ENCODE results near the gene MLF2. TPM values are rescaled to one million over a fixed set of nuclear protein-coding genes. Genes with fewer than 3 reads are reported as not detected.
A peak's percentile ranks its signal among the peaks of the same experiment; 100 is the strongest.

MLF2 gene
- total and polyA plus RNA-seq, 9 of the 15 experiments (the other 6 are each of a cell fraction or from before 2014, with no cell fraction given), result 11.4 to 190 (median 139) TPM

- no peak for TF ChIP-seq KLF6 (CRISPR knock-in tag; IDR thresholded peaks at IDR 0.05; ENCODE audit: borderline replicate concordance)
- TF ChIP-seq CTCF (IDR thresholded peaks at IDR 0.05 in 2 of 3, conservative IDR thresholded peaks at IDR 0.05 in 1 of 3; ENCODE audit: insufficient read depth in 2 of 3, low read depth in 1 of 3, low read length in 3 of 3), result peak in 1 of 3 experiments; percentile 93; a peak in 3 of 6 replicates
- no peak for TF ChIP-seq ZBTB34 (CRISPR knock-in tag; IDR thresholded peaks at IDR 0.05)
- TF ChIP-seq TFAM (CRISPR knock-in tag; conservative IDR thresholded peaks at IDR 0.05), result no peak
- no peak for TF ChIP-seq ZNF780A (CRISPR knock-in tag; IDR thresholded peaks at IDR 0.05)
- TF ChIP-seq GTF3C2 (IDR thresholded peaks at IDR 0.05; ENCODE audit: borderline replicate concordance, extremely low read depth, insufficient read length), result no peak
- TF ChIP-seq BRD4 (IDR thresholded peaks at IDR 0.05), result no peak; the same call in none of the 2 replicates
- no peak for TF ChIP-seq ZNF41 (CRISPR knock-in tag; conservative IDR thresholded peaks at IDR 0.05)
- no peak for TF ChIP-seq MCM2 (IDR thresholded peaks at IDR 0.05; ENCODE audit: low read depth)
- TF ChIP-seq STAT5B (CRISPR knock-in tag; IDR thresholded peaks at IDR 0.05), result no peak
- TF ChIP-seq SMC3 (conservative IDR thresholded peaks at IDR 0.05; ENCODE audit: insufficient read depth, low read depth, low read length), result no peak
- no peak for TF ChIP-seq NCOA2 (IDR thresholded peaks at IDR 0.05; ENCODE audit: partially characterized antibody in 2 of 2)
- TF ChIP-seq ZFPM2 (CRISPR knock-in tag; IDR thresholded peaks at IDR 0.05), result no peak
- peak; percentile 93 for TF ChIP-seq GABPA (tag; conservative IDR thresholded peaks at IDR 0.05; ENCODE audit: low read depth)
- TF ChIP-seq RBM22 (IDR thresholded peaks at IDR 0.05; ENCODE audit: low read depth, low read length, poor library complexity, severe bottlenecking), result no peak
- peak; percentile 75 for TF ChIP-seq KHSRP (IDR thresholded peaks at IDR 0.05)
- TF ChIP-seq E2F8 (IDR thresholded peaks at IDR 0.05; ENCODE audit: low read depth, partially characterized antibody), result peak; percentile 32
- TF ChIP-seq HNRNPK (IDR thresholded peaks at IDR 0.05; ENCODE audit: low read depth, low read length, poor library complexity, severe bottlenecking), result no peak
Measured at GRCh38 chr12:6752921-6753771, at the start of gene MLF2 (continued).

Measured in K562 (cell line).